Left ventricle myocardium inferior (tissue), 1 donor: ENCODE measurements around the gene SPARCL1. TPM values are rescaled to one million over a fixed set of nuclear protein-coding genes. Genes with fewer than 3 reads are reported as not detected.

ENCODE experiments used
- DNase-seq: peaks from one replicate; pipeline ENCODE4 v3.0.0-alpha.2; 2020
- H3K27ac ChIP-seq: fragments of 200-600 bp; replicated peaks from 2 replicates; pipeline ENCODE4 v1.8.0; 2021
- H3K27me3 ChIP-seq: fragments of 200-600 bp; 2 replicates; pipeline ENCODE4 v1.8.0; 2021; ENCODE audit warnings: low read depth
- H3K36me3 ChIP-seq: fragments of 200-600 bp; 2 replicates; pipeline ENCODE4 v1.8.0; 2021
- H3K4me1 ChIP-seq: fragments of 200-600 bp; 2 replicates; pipeline ENCODE4 v1.8.0; 2021
- H3K4me3 ChIP-seq: fragments of 200-600 bp; 2 replicates; pipeline ENCODE4 v1.8.0; 2021; ENCODE audit warnings: mild to moderate bottlenecking, moderate library complexity
- H3K9me3 ChIP-seq: fragments of 200-600 bp; replicated peaks from 2 replicates; pipeline ENCODE4 v1.8.0; 2021
- CTCF ChIP-seq: fragments of 200-600 bp; IDR thresholded peaks from 2 replicates; pipeline ENCODE4 v1.8.0; 2021; ENCODE audit warnings: antibody characterized with exemption, mild to moderate bottlenecking, borderline replicate concordance
- intact Hi-C: fragments of 100-400 bp; cut with micrococcal nuclease; formaldehyde crosslinking; loops from one replicate; pipeline ENCODE4 v1.11.0; 2022
- total RNA-seq: library from RNA; stranded (reverse); fragmentation: NEBNext Ultra II Directional; extraction: Animal tissue kit (Norgen Biotek cat#: 25700); gene quantifications from one replicate; pipeline ENCODE4 v1.2.1, GENCODE V29; 2021
- donor health status: DM: no; HTN: yes; CAD: no; lungs with severe emphysema.

SPARCL1 gene
- total RNA-seq, 1 donor from 2014 or later, result 292 TPM

- Histone ChIP-seq H3K36me3 (no peaks in the 10 kb centered on the region), H3K27me3 (no peaks in the 10 kb centered on the region), H3K27ac (no peak overlapping the region), H3K4me1 (no peaks in the 10 kb centered on the region), H3K4me3 (no peak overlapping the region), H3K9me3 (no peaks in the 10 kb centered on the region)
- DNase-seq, result no peak
- TF ChIP-seq CTCF, result no peak
- intact Hi-C loops, result no loop called here
Measured at GRCh38 chr4:87567191-87567590, 38.0 kb upstream of the SPARCL1 start.

- DNase-seq, result no peak
- Histone ChIP-seq H3K27ac (no peak overlapping the region), H3K4me1 (no peaks in the 10 kb centered on the region), H3K36me3 (no peaks in the 10 kb centered on the region), H3K9me3 (no peaks in the 10 kb centered on the region), H3K27me3 (no peaks in the 10 kb centered on the region), H3K4me3 (no peak overlapping the region)
- TF ChIP-seq CTCF, result no peak
- intact Hi-C loops, result no loop called here
Measured at GRCh38 chr4:87566276-87566675, 37.1 kb upstream of the SPARCL1 start.

- Histone ChIP-seq H3K36me3 (no peaks in the 10 kb centered on the region), H3K9me3 (no peaks in the 10 kb centered on the region), H3K27ac (no peak overlapping the region), H3K4me1 (no peaks in the 10 kb centered on the region), H3K4me3 (no peak overlapping the region), H3K27me3 (no peaks in the 10 kb centered on the region)
- no peak for TF ChIP-seq CTCF
- intact Hi-C loops, result no loop called here
- DNase-seq, result no peak
Measured at GRCh38 chr4:87565746-87566145, 36.6 kb upstream of the SPARCL1 start.

- Histone ChIP-seq H3K27me3 (no peaks in the 10 kb centered on the region), H3K36me3 (no peaks in the 10 kb centered on the region), H3K4me1 (peaks cover 5% of the 10 kb centered on the region), H3K4me3 (no peak overlapping the region), H3K9me3 (no peaks in the 10 kb centered on the region), H3K27ac (no peak overlapping the region)
- intact Hi-C loops, result no loop called here
- TF ChIP-seq CTCF, result no peak
- DNase-seq, result no peak
Measured at GRCh38 chr4:87560802-87561201, 31.6 kb upstream of the SPARCL1 start.

GRCh38 chr4:87559090-87559837 lies 30.1 kb upstream of the SPARCL1 start:
- Histone ChIP-seq H3K36me3 (no peaks in the 10 kb centered on the region), H3K27me3 (no peaks in the 10 kb centered on the region), H3K4me1 (peaks cover 5% of the 10 kb centered on the region), H3K9me3 (no peaks in the 10 kb centered on the region), H3K27ac (no peak overlapping the region), H3K4me3 (no peak overlapping the region)
- TF ChIP-seq CTCF, result no peak
- no peak for DNase-seq
- intact Hi-C loops, result no loop called here
